Right lobe of liver (tissue), 6 donors: ENCODE measurements around the gene ARMC3. TPM values are rescaled to one million over a fixed set of nuclear protein-coding genes. Genes with fewer than 3 reads are reported as not detected.

Experiments used
- ATAC-seq, 4 donors: fragments of 200-7000 bp; cut with Tn5 transposase; one replicate each; pipeline ENCODE4 v1.9.1; 2020; ENCODE audit warnings: mild to moderate bottlenecking in 4 of 4, moderate library complexity in 4 of 4
- DNase-seq, 3 donors: peaks; one replicate each; pipeline ENCODE4 v3.0.0-alpha.2; 2020
- H3K27ac ChIP-seq, 3 donors: fragments of 200-600 bp; one replicate each; pipeline ENCODE4 v1.8.0; 2022
- H3K27me3 ChIP-seq, 2 donors: fragments of 200-600 bp; one replicate each; pipeline ENCODE4 v1.8.0; 2022
- H3K36me3 ChIP-seq, 4 donors: fragments of 200-600 bp; sonication (generic) in 1 of 4; one replicate each; pipeline versions ENCODE4 v1.5.1 to v1.8.0; 2017 to 2022; ENCODE audit warnings: control low read depth in 1 of 4
- H3K4me1 ChIP-seq, 4 donors: fragments of 200-600 bp; sonication (generic) in 1 of 4; one replicate each; pipeline versions ENCODE4 v1.5.1 to v1.8.0; 2017 to 2022; ENCODE audit warnings: control low read depth in 1 of 4
- H3K4me3 ChIP-seq, 3 donors: fragments of 200-600 bp; one replicate each; pipeline ENCODE4 v1.8.0; 2022
- H3K9me3 ChIP-seq, 4 donors: fragments of 200-600 bp; sonication (generic) in 1 of 4; one replicate each; pipeline versions ENCODE4 v1.5.1 to v1.8.0; 2017 to 2022; ENCODE audit warnings: control low read depth in 1 of 4
- POLR2A ChIP-seq: fragments of 450-650 bp; IDR thresholded peaks from one replicate; pipeline ENCODE4 v1.6.1; 2017; ENCODE audit warnings: antibody characterized with exemption, mild to moderate bottlenecking
- WGBS: methylation state at CpG from one replicate; pipeline ENCODE4 v1.1.6; 2018; ENCODE audit warnings: low coverage, low lambda C conversion rate; ENCODE audit not compliant: insufficient coverage; ENCODE audit errors: missing lambda C conversion rate; 5-methylcytosine and 5-hydroxymethylcytosine counted together
- intact Hi-C, 2 donors: fragments of 100-400 bp; cut with DNase I; formaldehyde crosslinking; loops; one replicate each; pipeline versions ENCODE4 v1.11.2 to v1.14.1; 2022
- total RNA-seq, 6 experiments: library from RNA; depleted of rRNA in 2 of 6; stranded (reverse); fragments of >200 nt in 2 of 6; fragmentation: NEBNext Ultra II Directional in 3 of 6; extraction: Animal tissue kit (Norgen Biotek cat#: 25700) in 3 of 6; gene quantifications; one replicate each; pipeline versions ENCODE4 v1.1.0 to v1.2.4, GENCODE V29; 2016 to 2023
- TF ChIP-seq, protein P1 (sequence below), 4 donors: fragments of 200-600 bp in 3 of 4; fragments of 450-650 bp in 1 of 4; IDR thresholded peaks; one replicate each; pipeline versions ENCODE4 v1.5.1 to v1.8.0; 2016 to 2022; ENCODE audit warnings: antibody characterized with exemption in 4 of 4, mild to moderate bottlenecking in 2 of 4
- donor health status: DM: no; HTN: yes; CAD: no.
- donor health status: DM: no; HTN: no; CAD: no.
- donor health status: DM: no; HTN: no; CAD: no.
- donor health status: DM: no; HTN: yes; CAD: no.
- donor health status: DM: no; HTN: yes; CAD: no.

Gene ARMC3
- total RNA-seq, 6 experiments from 2014 or later = not detected

GRCh38 chr10:22997096-22997495 lies 69.2 kb downstream of the ARMC3 start:
- WGBS = 46% methylated on average over 2 of the region's 2 CpGs
- Histone ChIP-seq H3K27me3 (no peaks in the 10 kb centered on the region), H3K4me1 (peaks cover 0 to 6% (median 2%) of the 10 kb centered on the region in 4 donors), H3K4me3 (no peak overlapping the region), H3K36me3 (no peaks in the 10 kb centered on the region), H3K27ac (no peak overlapping the region), H3K9me3 (no peaks in the 10 kb centered on the region)
- TF ChIP-seq, protein P1, sequence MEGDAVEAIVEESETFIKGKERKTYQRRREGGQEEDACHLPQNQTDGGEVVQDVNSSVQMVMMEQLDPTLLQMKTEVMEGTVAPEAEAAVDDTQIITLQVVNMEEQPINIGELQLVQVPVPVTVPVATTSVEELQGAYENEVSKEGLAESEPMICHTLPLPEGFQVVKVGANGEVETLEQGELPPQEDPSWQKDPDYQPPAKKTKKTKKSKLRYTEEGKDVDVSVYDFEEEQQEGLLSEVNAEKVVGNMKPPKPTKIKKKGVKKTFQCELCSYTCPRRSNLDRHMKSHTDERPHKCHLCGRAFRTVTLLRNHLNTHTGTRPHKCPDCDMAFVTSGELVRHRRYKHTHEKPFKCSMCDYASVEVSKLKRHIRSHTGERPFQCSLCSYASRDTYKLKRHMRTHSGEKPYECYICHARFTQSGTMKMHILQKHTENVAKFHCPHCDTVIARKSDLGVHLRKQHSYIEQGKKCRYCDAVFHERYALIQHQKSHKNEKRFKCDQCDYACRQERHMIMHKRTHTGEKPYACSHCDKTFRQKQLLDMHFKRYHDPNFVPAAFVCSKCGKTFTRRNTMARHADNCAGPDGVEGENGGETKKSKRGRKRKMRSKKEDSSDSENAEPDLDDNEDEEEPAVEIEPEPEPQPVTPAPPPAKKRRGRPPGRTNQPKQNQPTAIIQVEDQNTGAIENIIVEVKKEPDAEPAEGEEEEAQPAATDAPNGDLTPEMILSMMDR (IDR thresholded peaks at IDR 0.05) = no peak
- TF ChIP-seq POLR2A = no peak
- no peak for ATAC-seq
- intact Hi-C loops = loop anchor here in 1 of 2 donors (10.0 kb wide), 1 partner anchor 992 kb away; the partner anchor contains the start of gene DNAJC1
- no peak for DNase-seq

- Histone ChIP-seq H3K27ac (no peak overlapping the region), H3K27me3 (no peaks in the 10 kb centered on the region), H3K4me3 (no peak overlapping the region), H3K9me3 (no peaks in the 10 kb centered on the region), H3K36me3 (no peaks in the 10 kb centered on the region), H3K4me1 (peaks cover 0 to 1% (median 0%) of the 10 kb centered on the region in 4 donors)
- intact Hi-C loops = loop anchor here in 1 of 2 donors (10.0 kb wide), 1 partner anchor 993 kb away; the partner anchor contains the start of gene DNAJC1
- ATAC-seq = no peak
- DNase-seq = no peak
- 87% methylated on average over 11 of the region's 12 CpGs for WGBS
- no peak for TF ChIP-seq POLR2A
- TF ChIP-seq, protein P1 (IDR thresholded peaks at IDR 0.05) = no peak
Measured at GRCh38 chr10:22998091-22998490, 70.2 kb downstream of the ARMC3 start.

DNA sequence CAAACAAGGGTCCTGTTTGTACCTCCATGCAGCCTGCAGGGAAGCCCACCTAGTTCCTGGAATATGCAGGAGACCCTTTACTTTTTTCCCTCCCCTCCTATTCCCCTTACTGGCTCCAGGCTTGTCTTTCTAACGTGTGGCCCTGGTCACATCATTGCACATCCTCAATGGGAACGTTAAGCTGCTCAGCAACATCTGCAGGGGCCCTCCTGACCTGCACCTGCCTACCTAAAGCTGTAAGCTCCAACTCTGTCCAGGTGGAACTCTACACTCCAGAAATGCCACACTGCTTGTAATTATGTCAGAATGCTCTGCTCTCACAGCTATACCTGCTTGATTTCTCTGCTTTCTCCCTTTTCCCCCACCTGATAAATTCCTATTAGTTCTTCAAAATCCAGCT lies 72.1 kb downstream of the ARMC3 start:
- no peaks in the 10 kb centered on the region for H3K9me3 ChIP-seq
- no peaks in the 10 kb centered on the region for H3K36me3 ChIP-seq
- no peaks in the 10 kb centered on the region for H3K27me3 ChIP-seq
- 31% methylated on average over 2 of the region's 2 CpGs for WGBS
- H3K4me1 ChIP-seq = no peaks in the 10 kb centered on the region
- no peak overlapping the region for H3K27ac ChIP-seq
- ATAC-seq (no peak), DNase-seq (no peak)
- TF ChIP-seq, protein P1 (IDR thresholded peaks at IDR 0.05) = no peak
- TF ChIP-seq POLR2A = no peak
- intact Hi-C loops = loop anchor here in 1 of 2 donors (10.0 kb wide), 1 partner anchor 995 kb away; the partner anchor contains the start of gene DNAJC1
- no peak overlapping the region for H3K4me3 ChIP-seq

DNA sequence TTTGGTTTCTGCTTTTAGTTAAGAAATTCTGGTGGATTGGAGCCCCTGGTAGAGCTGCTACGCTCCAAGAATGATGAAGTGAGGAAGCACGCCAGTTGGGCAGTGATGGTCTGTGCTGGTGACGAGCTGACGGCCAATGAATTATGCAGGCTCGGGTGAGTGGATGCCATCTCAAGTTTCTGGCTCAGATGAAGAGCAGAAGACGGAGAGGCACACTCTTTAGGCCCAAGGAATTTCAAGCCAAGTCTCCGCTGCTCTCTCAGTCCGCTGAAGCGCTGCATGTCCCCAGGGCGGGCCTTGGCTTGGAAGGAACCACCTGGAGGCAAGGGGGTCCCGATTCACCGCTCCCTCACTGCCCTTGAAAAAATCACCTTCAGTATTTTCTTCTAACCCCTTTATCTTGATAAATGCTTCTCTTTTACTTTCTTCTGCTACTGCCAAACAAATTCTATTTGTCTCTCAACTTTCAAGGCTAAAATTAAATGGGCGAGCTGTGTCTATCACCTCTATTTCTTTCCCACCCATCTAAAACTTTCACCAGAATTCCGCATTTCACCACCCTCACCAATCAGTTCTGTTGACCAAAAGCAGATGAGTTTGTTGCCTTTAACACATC lies 74.2 kb downstream of the ARMC3 start:
- no peak overlapping the region for H3K4me3 ChIP-seq
- H3K4me1 ChIP-seq = no peaks in the 10 kb centered on the region
- H3K27me3 ChIP-seq = no peaks in the 10 kb centered on the region
- intact Hi-C loops = no loop called here
- H3K27ac ChIP-seq = no peak overlapping the region
- 81% methylated on average over 11 of the region's 14 CpGs for WGBS
- TF ChIP-seq, protein P1 (IDR thresholded peaks at IDR 0.05) = no peak
- TF ChIP-seq POLR2A = no peak
- no peaks in the 10 kb centered on the region for H3K36me3 ChIP-seq
- DNase-seq (no peak), ATAC-seq (no peak)
- H3K9me3 ChIP-seq = no peaks in the 10 kb centered on the region
